A204.1 (cell line): ENCODE data around the gene USP8.

Experiments
- FAIRE-seq: peaks from 2 replicates; lab custom pipeline; 2012; peaks lifted over from hg19 to GRCh38; lab: Jason Lieb, UNC

USP8 gene

GRCh38 chr15:50544368-50544767 is 120.2 kb downstream of the USP8 start:
- FAIRE-seq: no peak

- FAIRE-seq: no peak
Observed at GRCh38 chr15:50546566-50546965, 122.4 kb downstream of the USP8 start, which contains the start of gene USP50. Gene USP50, minus strand, starts transcription at chr15:50546666. Its CDS starts 141 bp downstream, at chr15:50546525.

GRCh38 chr15:50549326-50549725 is 125.1 kb downstream of the USP8 start:
- FAIRE-seq: no peak

- no peak for FAIRE-seq
Observed at GRCh38 chr15:50552238-50552637, 128.0 kb downstream of the USP8 start.

- no peak for FAIRE-seq
Observed at GRCh38 chr15:50556642-50557371, 132.6 kb downstream of the USP8 start.

- no peak for FAIRE-seq
Observed at GRCh38 chr15:50558012-50558411, 133.8 kb downstream of the USP8 start.

GRCh38 chr15:50562735-50563640 is 138.8 kb downstream of the USP8 start:
- no peak for FAIRE-seq

GRCh38 chr15:50563756-50564155 is 139.6 kb downstream of the USP8 start:
- no peak for FAIRE-seq
